ENCODE data around the gene ATP5F1A.

ATP5F1A gene

GRCh38 chr18:46068763-46069162 is 29.3 kb downstream of the ATP5F1A start:
- H3K9me2 ChIP-seq (replicated peaks; ENCODE audit: insufficient read depth, low read length): no peaks in the 10 kb centered on the region
- H3F3A ChIP-seq (ENCODE audit: insufficient read depth): 0 out of 2 replicates have a peak, but pooled peaks cover 2% of the 10 kb centered on the region
- no peaks in the 10 kb centered on the region for H3K9me3 ChIP-seq (ENCODE audit: insufficient read depth, low read length)
- no peak overlapping the region for H3K9ac ChIP-seq (ENCODE audit: low read length)
- no peaks in the 10 kb centered on the region for H3K36me3 ChIP-seq (ENCODE audit: low read length)
- H2AFZ ChIP-seq (ENCODE audit: low read depth, low read length, severe bottlenecking): no peak overlapping the region
- no peak overlapping the region for H3K4me2 ChIP-seq (ENCODE audit: low read depth, low read length, poor library complexity, severe bottlenecking)
- H3K79me2 ChIP-seq (ENCODE audit: insufficient read depth, low read length): no peaks in the 10 kb centered on the region
- no peak overlapping the region for H3K4me3 ChIP-seq (ENCODE audit: insufficient read depth, low read length, poor library complexity, severe bottlenecking)
- H3K27ac ChIP-seq (ENCODE audit: low read depth, low read length): no peak overlapping the region
- TF ChIP-seq CTCF (IDR thresholded peaks at IDR 0.05; ENCODE audit: insufficient read depth, low read length, poor library complexity, severe bottlenecking): no peak
- no peak for TF ChIP-seq EZH2phosphoT487 (conservative IDR thresholded peaks at IDR 0.05; ENCODE audit: low read length)
- no peaks in the 10 kb centered on the region for H3K27me3 ChIP-seq (ENCODE audit: low read length)
- no peaks in the 10 kb centered on the region for H4K20me1 ChIP-seq (ENCODE audit: low read depth, low read length)

- no peaks in the 10 kb centered on the region for H3K9me3 ChIP-seq (ENCODE audit: insufficient read depth, low read length)
- H3K9ac ChIP-seq (ENCODE audit: low read length): no peak overlapping the region
- H3K4me3 ChIP-seq (ENCODE audit: insufficient read depth, low read length, poor library complexity, severe bottlenecking): no peak overlapping the region
- H2AFZ ChIP-seq (ENCODE audit: low read depth, low read length, severe bottlenecking): no peak overlapping the region
- H3K27me3 ChIP-seq (ENCODE audit: low read length): no peaks in the 10 kb centered on the region
- TF ChIP-seq CTCF (IDR thresholded peaks at IDR 0.05; ENCODE audit: insufficient read depth, low read length, poor library complexity, severe bottlenecking) (no peak), EZH2phosphoT487 (conservative IDR thresholded peaks at IDR 0.05; ENCODE audit: low read length) (no peak)
- no peaks in the 10 kb centered on the region for H3K36me3 ChIP-seq (ENCODE audit: low read length)
- H3K4me2 ChIP-seq (ENCODE audit: low read depth, low read length, poor library complexity, severe bottlenecking): peak overlapping the region; percentile 35
- no peaks in the 10 kb centered on the region for H3K79me2 ChIP-seq (ENCODE audit: insufficient read depth, low read length)
- no peaks in the 10 kb centered on the region for H4K20me1 ChIP-seq (ENCODE audit: low read depth, low read length)
- H3K27ac ChIP-seq (ENCODE audit: low read depth, low read length): no peak overlapping the region
- no peaks in the 10 kb centered on the region for H3K9me2 ChIP-seq (replicated peaks; ENCODE audit: insufficient read depth, low read length)
- H3F3A ChIP-seq (ENCODE audit: insufficient read depth): no peaks in the 10 kb centered on the region
Observed at GRCh38 chr18:46067438-46068007, 30.6 kb downstream of the ATP5F1A start.

- H3K9ac ChIP-seq (ENCODE audit: low read length): no peak overlapping the region
- no peak overlapping the region for H3K27ac ChIP-seq (ENCODE audit: low read depth, low read length)
- H3K9me2 ChIP-seq (replicated peaks; ENCODE audit: insufficient read depth, low read length): no peaks in the 10 kb centered on the region
- no peak overlapping the region for H2AFZ ChIP-seq (ENCODE audit: low read depth, low read length, severe bottlenecking)
- H3F3A ChIP-seq (ENCODE audit: insufficient read depth): no peaks in the 10 kb centered on the region
- no peaks in the 10 kb centered on the region for H3K36me3 ChIP-seq (ENCODE audit: low read length)
- TF ChIP-seq EZH2phosphoT487 (conservative IDR thresholded peaks at IDR 0.05; ENCODE audit: low read length): no peak
- TF ChIP-seq CTCF (IDR thresholded peaks at IDR 0.05; ENCODE audit: insufficient read depth, low read length, poor library complexity, severe bottlenecking): no peak
- H3K4me3 ChIP-seq (ENCODE audit: insufficient read depth, low read length, poor library complexity, severe bottlenecking): no peak overlapping the region
- no peaks in the 10 kb centered on the region for H3K9me3 ChIP-seq (ENCODE audit: insufficient read depth, low read length)
- H3K27me3 ChIP-seq (ENCODE audit: low read length): no peaks in the 10 kb centered on the region
- no peaks in the 10 kb centered on the region for H4K20me1 ChIP-seq (ENCODE audit: low read depth, low read length)
- no peaks in the 10 kb centered on the region for H3K79me2 ChIP-seq (ENCODE audit: insufficient read depth, low read length)
- H3K4me2 ChIP-seq (ENCODE audit: low read depth, low read length, poor library complexity, severe bottlenecking): no peak overlapping the region
Observed at GRCh38 chr18:46062781-46063180, 35.3 kb downstream of the ATP5F1A start.
